HepG2 (cell line): Measurements from ENCODE around the gene ZNF276. TPM values are rescaled to one million over a fixed set of nuclear protein-coding genes. Genes with fewer than 3 reads are reported as not detected.

Experiments used
- ATAC-seq: fragments of 200-7000 bp; cut with Tn5 transposase; 3 replicates; pipeline ENCODE4 v1.9.1; 2020; ENCODE audit warnings: mild to moderate bottlenecking, moderate library complexity
- BruUV-seq: library from RNA; stranded (reverse); fragments of 400-500 nt; replicated peaks from 2 replicates; lab custom pipeline; 2021; lab: Mats Ljungman, UMichigan
- CTCF ChIA-PET: fragments of 300-600 bp; formaldehyde crosslinking; extraction: SDS; loops from one replicate; lab custom pipeline; 2021; ENCODE audit warnings: low total read pairs, inconsistent platforms, low intra/inter-chr PET ratio; lab: Yijun Ruan, JAX
- POLR2A ChIA-PET: fragments of 350-600 bp; sonication (Branson Sonifier 250); formaldehyde crosslinking; loops from one replicate; lab custom pipeline; 2020; ENCODE audit warnings: antibody characterized with exemption, inconsistent platforms; lab: Yijun Ruan, JAX
- DNase-seq: peaks from one replicate; pipeline ENCODE4 v3.0.0-alpha.2; 2015; ENCODE audit warnings: low spot score
- FAIRE-seq: peaks from 3 replicates; lab custom pipeline; 2011; peaks lifted over from hg19 to GRCh38; lab: Jason Lieb, UNC
- H2AFZ ChIP-seq: one replicate; pipeline ENCODE4 v1.6.1; 2011; ENCODE audit warnings: low read length, inconsistent platforms
- H3K27ac ChIP-seq: fragments of 300-600 bp; 3 replicates; pipeline ENCODE4 v1.8.0; 2011; ENCODE audit warnings: mixed run types, mild to moderate bottlenecking, mixed read lengths, low read length, inconsistent platforms; ENCODE audit not compliant: insufficient read depth; ENCODE audit errors: extremely low read length
- H3K27me3 ChIP-seq, 2 experiments: fragments of 200-600 bp in 1 of 2; 2 replicates in 1 of 2; 3 replicates in 1 of 2; pipeline versions ENCODE4 v1.6.0 to v1.8.0; 2011; ENCODE audit warnings: low read length in 2 of 2, mild to moderate bottlenecking in 2 of 2, moderate library complexity in 2 of 2, inconsistent platforms in 1 of 2; ENCODE audit not compliant: insufficient read depth in 2 of 2, control insufficient read depth in 1 of 2
- H3K36me3 ChIP-seq, 2 experiments: fragments of 200-600 bp in 1 of 2; replicated peaks in 1 of 2; 2 replicates in 1 of 2; 3 replicates in 1 of 2; pipeline versions ENCODE4 v1.5.1 to v1.8.0; 2011; ENCODE audit warnings: low read length in 2 of 2, inconsistent platforms in 1 of 2; ENCODE audit not compliant: insufficient read depth in 2 of 2, control insufficient read depth in 1 of 2
- H3K4me1 ChIP-seq: 2 replicates; pipeline ENCODE4 v1.5.1; 2012; ENCODE audit warnings: low read length, inconsistent platforms; ENCODE audit not compliant: insufficient read depth
- H3K4me2 ChIP-seq: 2 replicates; pipeline ENCODE4 v1.6.0; 2011; ENCODE audit warnings: low read depth, low read length, inconsistent platforms
- H3K4me3 ChIP-seq, 3 experiments: fragments of 200-600 bp in 1 of 3; sonication (generic), shearing (Covaris generic) in 1 of 3; replicated peaks in 1 of 3; 2 replicates each; pipeline ENCODE4 v1.5.1; 2011 to 2016; ENCODE audit warnings: low read length in 3 of 3, inconsistent platforms in 2 of 3, low read depth in 2 of 3, mild to moderate bottlenecking in 2 of 3, control low read depth in 1 of 3, mixed read lengths in 1 of 3; ENCODE audit not compliant: insufficient read depth in 1 of 3
- H3K79me2 ChIP-seq: one replicate; pipeline ENCODE4 v1.6.1; 2011; ENCODE audit warnings: low read length, inconsistent platforms; ENCODE audit not compliant: insufficient read depth
- H3K9ac ChIP-seq: 2 replicates; pipeline ENCODE4 v1.6.0; 2011; ENCODE audit warnings: mild to moderate bottlenecking, low read depth, low read length, inconsistent platforms; ENCODE audit not compliant: insufficient read depth
- H3K9me3 ChIP-seq: 2 replicates; pipeline ENCODE4 v1.5.1; 2012; ENCODE audit warnings: mild to moderate bottlenecking, low read length
- H4K20me1 ChIP-seq: 2 replicates; pipeline ENCODE4 v1.6.0; 2011; ENCODE audit warnings: inconsistent platforms, mild to moderate bottlenecking, low read length, moderate library complexity; ENCODE audit not compliant: insufficient read depth
- CBX1 ChIP-seq: IDR thresholded peaks from one replicate; pipeline ENCODE4 v1.6.1; 2016; ENCODE audit warnings: antibody characterized with exemption, low read depth
- FOXA1 ChIP-seq, 2 experiments: fragments of 450-650 bp in 1 of 2; sonication (generic) in 1 of 2; formaldehyde crosslinking in 1 of 2; IDR thresholded peaks; 2 replicates each; pipeline versions ENCODE4 v1.4.0 to v1.6.1; 2016 to 2020; ENCODE audit warnings: missing genetic modification reagents in 1 of 2
- FOXC1 ChIP-seq: sonication (generic); formaldehyde crosslinking; IDR thresholded peaks from 2 replicates; pipeline ENCODE4 v1.8.0; 2022; ENCODE audit warnings: mild to moderate bottlenecking, missing genetic modification reagents, borderline replicate concordance
- HMG20A ChIP-seq: IDR thresholded peaks from 2 replicates; pipeline ENCODE4 v1.6.1; 2016; ENCODE audit warnings: borderline replicate concordance
- HNRNPH1 ChIP-seq: fragments of 200-400 bp; formaldehyde crosslinking; optimal IDR thresholded peaks from 2 replicates; pipeline ENCODE3; 2017; ENCODE audit warnings: mild to moderate bottlenecking, low read depth, low read length
- JARID2 ChIP-seq: sonication (generic); formaldehyde crosslinking; IDR thresholded peaks from 2 replicates; pipeline ENCODE4 v1.8.1; 2023; ENCODE audit warnings: missing genetic modification reagents, inconsistent platforms; ENCODE audit not compliant: insufficient replicate concordance
- SKIL ChIP-seq: sonication (generic); formaldehyde crosslinking; IDR thresholded peaks from 2 replicates; pipeline ENCODE4 v1.8.0; 2022; ENCODE audit warnings: missing genetic modification reagents, mild to moderate bottlenecking, moderate library complexity, borderline replicate concordance
- SMARCC2 ChIP-seq: fragments of 450-650 bp; IDR thresholded peaks from 2 replicates; pipeline ENCODE4 v1.6.1; 2017; ENCODE audit warnings: antibody characterized with exemption, mild to moderate bottlenecking
- SNAPC2 ChIP-seq: sonication (generic); formaldehyde crosslinking; IDR thresholded peaks from 2 replicates; pipeline ENCODE4 v1.8.1; 2022; ENCODE audit warnings: mild to moderate bottlenecking, missing genetic modification reagents
- ZNF260 ChIP-seq: sonication (generic); formaldehyde crosslinking; IDR thresholded peaks from 2 replicates; pipeline ENCODE4 v1.4.0; 2020; ENCODE audit warnings: missing genetic modification reagents, low read depth, mild to moderate bottlenecking, borderline replicate concordance
- ZNF317 ChIP-seq: sonication (generic); formaldehyde crosslinking; IDR thresholded peaks from 2 replicates; pipeline ENCODE4 v1.5.0; 2020; ENCODE audit warnings: mild to moderate bottlenecking, missing genetic modification reagents
- ZNF383 ChIP-seq: sonication (generic); formaldehyde crosslinking; IDR thresholded peaks from 2 replicates; pipeline ENCODE4 v1.4.0; 2020; ENCODE audit warnings: missing genetic modification reagents, mild to moderate bottlenecking, borderline replicate concordance
- ZNF570 ChIP-seq: sonication (generic); formaldehyde crosslinking; IDR thresholded peaks from 2 replicates; pipeline ENCODE4 v1.4.0; 2020; ENCODE audit warnings: mild to moderate bottlenecking, missing genetic modification reagents, borderline replicate concordance
- ZNF660 ChIP-seq: sonication (generic); formaldehyde crosslinking; IDR thresholded peaks from 2 replicates; pipeline ENCODE4 v1.5.1; 2020; ENCODE audit warnings: mild to moderate bottlenecking, low read depth, missing genetic modification reagents, borderline replicate concordance
- ZNF724P ChIP-seq: sonication (generic); formaldehyde crosslinking; IDR thresholded peaks from 2 replicates; pipeline ENCODE4 v1.8.0; 2022; ENCODE audit warnings: missing genetic modification reagents, borderline replicate concordance
- ZSCAN9 ChIP-seq: IDR thresholded peaks from 2 replicates; pipeline ENCODE4 v1.6.1; 2016; ENCODE audit warnings: borderline replicate concordance
- WGBS: methylation state at CpG from one replicate; pipeline ENCODE4 v1.1.6; 2017; ENCODE audit warnings: low lambda C conversion rate; 5-methylcytosine and 5-hydroxymethylcytosine counted together
- in situ Hi-C: cut with HindIII; loops from 2 replicates; pipeline ENCODE4 v1.10.0; 2017; ENCODE audit warnings: low pct_unique_long_range_greater_than_20kb; ENCODE audit not compliant: extremely low pct_ligation_motif_present
- intact Hi-C: fragments of 100-400 bp; cut with micrococcal nuclease; formaldehyde crosslinking; loops from one replicate; pipeline ENCODE4 v1.10.0; 2022; ENCODE audit not compliant: unreplicated experiment
- polyA plus RNA-seq, 8 experiments: library from polyadenylated mRNA; depleted of rRNA in 3 of 8; stranded (reverse) in 7 of 8; unstranded in 1 of 8; fragments of >200 nt; fragmentation: Illumina TruSeq in 4 of 8; extraction: Trizol in 4 of 8; gene quantifications; 2 replicates each; pipeline versions ENCODE4 v1.2.1 to v1.2.3, GENCODE V29; 2011 to 2016; ENCODE audit warnings: low read depth in 4 of 8, missing spikeins in 1 of 8, mixed read lengths in 1 of 8; ENCODE audit not compliant: insufficient read depth in 1 of 8
- total RNA-seq, 5 experiments: library from RNA; depleted of rRNA; stranded (reverse); fragments of >200 nt; fragmentation: Illumina TruSeq; extraction: Trizol; gene quantifications; 2 replicates each; pipeline ENCODE4 v1.2.3, GENCODE V29; 2016; ENCODE audit warnings: low read depth in 1 of 5

The ZNF276 gene
- total and polyA plus RNA-seq, 2 of the 13 experiments (the other 11 are each of a cell fraction or from before 2014, with no cell fraction given), result 17.7 to 18.0 TPM

DNA sequence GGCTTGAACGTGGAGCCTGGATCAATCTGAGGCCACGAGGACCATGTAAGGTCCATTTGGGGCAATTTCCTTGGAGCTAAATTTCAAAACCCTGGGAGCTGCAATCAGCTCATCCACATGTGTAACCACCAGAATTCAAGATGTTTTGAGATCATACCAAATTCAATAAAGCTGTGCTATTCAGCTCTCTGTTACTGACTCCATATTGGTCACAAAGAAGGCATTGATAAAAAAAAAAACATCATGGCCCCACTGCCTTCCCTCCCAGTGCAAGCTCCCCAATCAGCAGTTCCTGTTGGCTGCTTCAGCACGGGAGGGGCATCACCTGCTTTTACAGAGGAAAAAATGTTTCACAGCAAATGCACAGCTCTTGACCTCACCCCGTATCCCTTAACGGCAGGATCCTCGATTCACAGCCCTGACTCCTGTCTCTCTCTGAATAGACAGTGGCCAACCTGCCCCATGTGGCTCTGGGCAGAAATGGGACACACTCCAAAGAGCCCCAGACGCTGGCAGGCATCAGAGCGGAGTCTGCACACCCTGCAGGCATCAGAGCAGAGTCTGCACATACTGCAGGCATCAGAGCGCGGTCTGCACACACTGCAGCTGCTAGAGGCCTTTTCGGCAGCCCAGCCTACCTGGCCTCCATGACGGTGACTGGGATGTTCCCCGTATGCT, 58.0 kb downstream of the ZNF276 start:
- in situ Hi-C loops, result loop anchor here (5.0 kb wide), 1 partner anchor 72 kb away; no protein-coding TSS in a partner anchor
- Histone ChIP-seq H3K36me3 (peaks cover 41 to 64% of the 10 kb centered on the region in 2 experiments), H3K9ac (no peak overlapping the region), H3K4me2 (no peak overlapping the region), H4K20me1 (no peaks in the 10 kb centered on the region), H3K9me3 (no peaks in the 10 kb centered on the region), H3K4me1 (no peaks in the 10 kb centered on the region), H3K27me3 (no peaks in the 10 kb centered on the region), H3K27ac (no peak overlapping the region), H2AFZ (no peak overlapping the region), H3K4me3 (no peak overlapping the region), H3K79me2 (no peaks in the 10 kb centered on the region)
- POLR2A ChIA-PET, result no interaction called here
- 98% methylated on average over 12 of the region's 13 CpGs for WGBS
- no peak for DNase-seq
- CTCF ChIA-PET, result no interaction called here
- no peak; the same call in 2 of the 3 replicates for ATAC-seq
- no peak for FAIRE-seq
- no TSS peak for BruUV-seq
- intact Hi-C loops, result no loop called here
- TF ChIP-seq SMARCC2, result no peak
- TF ChIP-seq HMG20A, result no peak
- TF ChIP-seq HNRNPH1, result no peak

- no peak for DNase-seq
- no peak for FAIRE-seq
- Histone ChIP-seq H3K4me2 (no peak overlapping the region), H3K79me2 (no peaks in the 10 kb centered on the region), H3K27me3 (no peaks in the 10 kb centered on the region), H2AFZ (no peak overlapping the region), H4K20me1 (no peaks in the 10 kb centered on the region), H3K4me1 (no peaks in the 10 kb centered on the region), H3K36me3 (peaks cover 46 to 67% of the 10 kb centered on the region in 2 experiments), H3K9ac (no peak overlapping the region), H3K9me3 (no peaks in the 10 kb centered on the region), H3K4me3 (no peak overlapping the region), H3K27ac (no peak overlapping the region)
- intact Hi-C loops, result no loop called here
- TF ChIP-seq SKIL (CRISPR knock-in tag) (no peak), ZNF317 (CRISPR knock-in tag) (no peak), SNAPC2 (CRISPR knock-in tag) (no peak), FOXC1 (CRISPR knock-in tag) (no peak), ZSCAN9 (CRISPR knock-in tag) (no peak), ZNF260 (CRISPR knock-in tag) (no peak), FOXA1 (IDR thresholded peaks at IDR 0.05) (no peak), FOXA1 (CRISPR knock-in tag; IDR thresholded peaks at IDR 0.05) (no peak), ZNF383 (CRISPR knock-in tag) (no peak), ZNF660 (CRISPR knock-in tag) (no peak), CBX1 (no peak), ZNF724P (CRISPR knock-in tag) (no peak), ZNF570 (CRISPR knock-in tag) (no peak), JARID2 (CRISPR knock-in tag) (no peak)
- ChIA-PET CTCF (no interaction called here), POLR2A (no interaction called here)
- ATAC-seq, result no peak
- WGBS, result 98% methylated on average over 6 of the region's 6 CpGs
- no TSS peak for BruUV-seq
- in situ Hi-C loops, result loop anchor here (5.0 kb wide), 1 partner anchor 73 kb away; no protein-coding TSS in a partner anchor
Measured at GRCh38 chr16:89779909-89780305, 58.6 kb downstream of the ZNF276 start.
